NOMO-1 (cell line): ENCODE results near the gene CALN1.
A peak's percentile ranks its signal among the peaks of the same experiment; 100 is the strongest.
"Not testable (repeated sequence)": the region's sequence is repeated elsewhere in the genome, so short reads cannot be mapped to it uniquely, and the experiment has no call there.

ENCODE experiments used
- DNase-seq, 2 experiments: peaks; one replicate each; lab custom pipeline; 2025; ENCODE audit not compliant: unreplicated experiment in 2 of 2; lab: John Stamatoyannopoulos, UW

Gene CALN1

DNA sequence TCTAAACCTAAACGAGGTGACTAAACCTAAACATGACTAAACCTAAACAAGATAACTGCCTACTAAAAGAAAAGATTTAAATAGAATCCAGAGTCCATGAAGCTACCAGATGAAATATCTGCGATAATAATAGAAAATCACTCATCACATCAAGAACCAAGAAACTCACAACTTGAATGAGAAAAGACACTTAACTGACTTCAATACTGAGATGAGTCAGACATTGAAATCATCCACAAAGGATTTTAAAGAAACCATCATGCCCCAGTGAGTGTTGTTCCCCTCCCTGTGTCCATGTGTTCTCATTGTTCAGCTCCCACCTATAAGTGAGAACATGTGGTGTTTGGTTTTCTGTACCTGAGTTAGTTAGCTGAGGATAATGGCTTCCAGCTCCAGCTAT, 416.0 kb downstream of the CALN1 start:
- DNase-seq: no peak

DNA sequence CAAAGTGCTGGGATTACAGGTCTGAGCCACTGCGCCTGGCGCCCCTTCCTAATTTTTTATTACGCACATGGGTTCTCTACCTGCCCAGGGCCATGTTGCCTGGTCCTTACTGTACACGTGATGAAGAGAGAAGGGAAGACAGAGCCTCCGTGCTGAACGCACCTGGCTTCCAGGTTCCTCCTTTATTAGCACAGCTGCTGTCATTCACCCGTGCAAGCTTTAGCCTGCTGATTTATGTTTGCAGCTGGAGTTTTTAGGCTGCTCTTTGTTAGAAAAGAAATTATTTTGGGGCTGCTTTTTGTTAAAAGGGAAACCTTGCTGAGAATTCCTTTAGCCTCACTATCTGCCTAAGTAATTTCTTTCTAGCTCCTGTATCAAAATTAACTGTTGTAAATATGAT, 417.0 kb downstream of the CALN1 start:
- no peak for DNase-seq

- DNase-seq: no peak
Observed at GRCh38 chr7:71991586-71991985, 420.6 kb downstream of the CALN1 start.

GRCh38 chr7:71990138-71990462, 422.0 kb downstream of the CALN1 start:
- no peak for DNase-seq

DNA sequence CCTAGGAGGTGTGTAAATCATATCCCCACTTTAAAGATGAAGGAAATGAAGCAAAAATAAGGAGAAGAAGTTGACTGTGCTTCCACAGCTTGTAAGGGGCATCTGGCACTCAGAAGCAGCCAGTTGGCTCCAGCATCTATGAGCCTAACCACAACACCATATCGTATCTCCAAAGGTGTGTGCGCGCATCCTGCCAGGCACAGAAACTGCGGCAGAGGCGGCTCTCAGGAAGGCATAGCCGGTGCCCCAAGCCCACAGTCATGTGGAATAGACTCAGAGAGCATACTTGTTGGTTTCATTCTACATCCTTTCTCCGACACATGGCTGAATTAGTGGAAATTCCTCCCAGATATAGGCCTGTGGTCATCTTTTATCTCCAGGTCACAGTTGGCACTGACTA, 423.9 kb downstream of the CALN1 start:
- DNase-seq: no peak

DNA sequence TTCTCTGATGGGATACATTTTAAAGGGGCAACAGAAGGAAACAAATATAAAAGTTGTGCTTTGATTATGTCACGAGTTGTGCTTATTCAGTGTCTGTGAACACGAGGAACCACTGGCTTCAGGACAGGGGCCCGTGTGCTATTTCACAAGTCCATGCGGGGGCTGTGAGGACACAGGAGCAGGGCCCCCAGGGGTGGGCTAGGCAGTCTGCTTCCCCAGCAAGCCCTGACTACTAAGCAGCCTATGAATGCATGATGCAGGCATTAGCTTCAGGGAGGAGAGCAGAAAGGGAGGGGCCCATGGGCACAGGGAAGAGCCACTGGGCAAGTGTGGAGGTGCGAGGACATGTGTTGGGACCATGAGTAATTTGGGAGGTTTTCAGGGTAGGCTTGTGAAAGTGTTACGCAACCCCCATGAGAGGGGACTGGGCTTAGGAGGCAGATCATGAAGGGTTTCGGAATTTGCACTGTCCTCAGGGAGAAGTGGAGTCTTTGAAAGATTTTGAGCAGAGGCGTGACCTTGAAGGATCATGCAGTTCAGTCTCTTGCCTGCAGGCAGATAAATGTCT, 424.9 kb downstream of the CALN1 start:
- no peak for DNase-seq

GRCh38 chr7:71984348-71984747, 427.8 kb downstream of the CALN1 start:
- no peak for DNase-seq

GRCh38 chr7:71982851-71983250, 429.3 kb downstream of the CALN1 start:
- DNase-seq: no peak

DNA sequence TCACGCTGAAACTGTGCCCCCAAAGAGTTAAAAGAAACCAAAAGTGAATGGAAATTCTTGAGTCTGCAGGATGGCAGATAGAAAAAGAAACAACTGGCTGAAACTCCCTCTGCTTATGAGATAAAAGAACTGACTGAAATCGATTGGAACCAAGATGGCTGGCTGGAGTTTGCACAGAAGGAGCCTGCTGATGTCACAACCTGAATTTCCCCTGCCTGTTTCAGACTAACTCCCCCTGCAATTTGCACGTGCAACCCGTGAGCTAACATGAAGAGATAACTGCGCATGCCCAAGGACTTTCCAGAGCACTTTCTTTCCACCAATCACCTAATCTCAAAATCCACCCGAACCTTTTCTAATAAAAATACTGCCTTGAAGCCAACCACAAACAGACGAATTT, 435.5 kb downstream of the CALN1 start:
- DNase-seq: no peak

- no peak for DNase-seq
Observed at GRCh38 chr7:71974611-71975010, 437.5 kb downstream of the CALN1 start.

- no peak for DNase-seq
Observed at GRCh38 chr7:71972534-71972933, 439.6 kb downstream of the CALN1 start.

DNA sequence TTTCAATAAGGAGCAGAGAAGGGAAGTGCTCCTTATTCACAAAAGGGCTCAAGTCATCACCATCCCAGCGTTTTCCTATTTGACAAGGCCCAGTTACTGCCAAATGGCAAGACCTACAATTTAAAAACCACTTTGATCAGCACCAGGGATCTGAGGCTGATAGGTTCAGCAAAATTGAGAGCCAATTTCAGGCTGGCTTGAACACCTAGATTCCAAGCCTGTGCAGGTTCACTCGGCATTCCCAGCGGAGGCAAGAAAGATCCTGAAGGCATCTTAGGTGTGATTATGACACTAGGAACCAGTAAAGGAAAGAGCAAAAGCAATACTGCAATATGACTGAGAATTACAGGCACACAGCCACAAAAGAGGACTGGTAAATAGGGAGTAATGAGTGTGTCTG, 441.4 kb downstream of the CALN1 start:
- DNase-seq: no peak

DNA sequence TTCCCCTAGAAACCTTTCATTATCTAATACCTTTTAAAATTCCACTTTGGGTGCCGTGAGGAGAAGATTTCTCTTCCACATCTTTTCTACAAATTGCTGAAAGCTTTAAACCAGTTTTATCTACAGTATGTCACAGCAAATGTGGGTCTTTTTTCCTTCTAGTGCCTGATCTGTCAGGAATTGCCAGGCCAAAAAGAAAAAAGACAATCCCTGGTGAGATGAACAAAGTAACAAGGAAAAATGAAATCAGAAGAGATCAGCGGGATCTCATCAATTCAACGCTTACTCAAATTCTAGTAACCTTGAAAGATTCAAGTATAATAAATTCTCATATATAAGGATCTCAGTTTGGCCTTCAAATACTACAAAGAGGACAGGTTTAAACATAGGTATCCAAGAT, 449.5 kb downstream of the CALN1 start:
- no peak for DNase-seq

GRCh38 chr7:71961283-71961682, 450.9 kb downstream of the CALN1 start:
- DNase-seq: no peak

GRCh38 chr7:71942115-71942514, 470.0 kb downstream of the CALN1 start:
- DNase-seq: no peak

DNA sequence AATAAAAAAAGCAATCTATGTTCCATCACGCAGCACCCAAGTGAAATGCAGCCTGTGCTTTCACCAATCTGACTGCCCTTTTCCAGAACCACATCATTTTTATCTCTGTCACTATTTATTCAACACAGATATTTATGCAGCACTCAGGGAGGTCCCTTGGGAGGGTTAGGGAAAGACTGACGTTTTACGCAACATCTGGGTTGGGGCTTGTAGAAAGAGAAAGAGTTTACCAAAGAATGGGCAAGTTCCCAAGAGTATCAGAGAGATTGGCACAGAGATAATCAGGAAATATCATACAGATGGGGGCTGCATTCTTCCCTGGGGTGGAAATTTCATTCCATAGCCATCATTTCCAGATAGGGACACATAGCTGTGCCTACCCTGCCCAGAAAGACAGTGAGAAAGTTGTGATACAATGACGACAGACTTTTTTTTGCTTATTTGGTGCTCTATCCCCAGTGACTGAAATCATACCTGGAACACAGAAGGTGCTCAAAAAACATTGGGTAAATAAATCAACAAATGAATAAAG, 474.2 kb downstream of the CALN1 start:
- no peak for DNase-seq

DNA sequence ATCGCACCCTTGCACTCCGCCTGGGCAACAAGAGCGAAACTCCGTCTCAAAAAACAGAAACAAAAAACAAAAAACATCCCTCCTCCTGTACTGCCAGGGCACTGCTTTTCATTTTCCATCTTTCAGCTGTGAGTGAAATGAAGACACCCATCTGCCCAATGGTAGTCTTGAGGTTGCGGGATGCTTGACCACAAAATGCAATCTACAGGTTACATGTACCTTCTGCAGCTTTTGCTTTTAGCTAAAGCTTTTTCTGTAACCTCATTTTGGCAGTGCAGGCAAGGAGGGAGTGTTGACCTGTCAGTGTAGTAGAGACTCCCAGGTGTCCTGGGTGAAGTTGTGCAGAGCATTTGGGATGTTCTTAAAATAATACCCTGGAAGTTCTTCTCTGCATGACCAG, 476.5 kb downstream of the CALN1 start:
- no peak for DNase-seq

GRCh38 chr7:71933426-71933825, 478.7 kb downstream of the CALN1 start:
- no peak for DNase-seq

DNA sequence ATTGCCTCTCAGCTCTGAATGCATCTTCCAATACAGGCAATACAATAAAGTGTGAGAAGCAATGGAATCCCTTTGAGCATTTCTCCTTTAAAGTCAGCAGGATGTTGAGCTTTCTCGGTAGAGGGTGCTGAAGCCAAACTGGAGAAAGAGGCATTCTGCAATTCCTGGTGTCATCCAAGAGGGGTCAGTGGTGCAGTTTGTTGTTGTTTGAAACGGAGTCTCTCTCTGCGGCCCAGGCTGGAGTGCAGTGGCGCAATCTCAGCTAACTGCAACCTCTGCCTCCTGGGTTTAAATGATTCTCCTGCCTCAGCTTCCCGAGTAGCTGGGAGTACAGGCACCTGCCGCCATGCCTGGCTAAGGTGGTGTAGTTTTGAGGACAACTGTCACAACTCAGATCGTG, 486.5 kb downstream of the CALN1 start:
- DNase-seq: peak; percentile 34 to 44

DNA sequence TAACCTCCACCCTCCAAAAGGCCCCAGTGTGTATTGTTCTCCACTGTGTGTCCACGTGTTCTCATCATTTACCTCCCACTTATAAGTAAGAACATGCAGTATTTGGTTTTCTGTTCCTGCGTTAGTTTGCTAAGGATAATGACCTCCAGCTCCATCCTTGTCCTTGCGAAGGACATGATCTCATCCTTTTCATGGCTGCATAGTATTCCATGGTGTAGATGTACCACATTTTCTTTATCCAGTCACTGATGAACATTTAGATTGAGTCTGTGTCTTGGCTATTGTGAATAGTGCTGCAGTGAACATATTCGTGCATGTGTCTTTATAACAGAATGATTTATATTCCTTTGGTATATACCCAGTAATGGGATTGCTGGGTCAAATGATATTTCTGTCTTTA, 497.9 kb downstream of the CALN1 start:
- DNase-seq: not testable (repeated sequence)

DNA sequence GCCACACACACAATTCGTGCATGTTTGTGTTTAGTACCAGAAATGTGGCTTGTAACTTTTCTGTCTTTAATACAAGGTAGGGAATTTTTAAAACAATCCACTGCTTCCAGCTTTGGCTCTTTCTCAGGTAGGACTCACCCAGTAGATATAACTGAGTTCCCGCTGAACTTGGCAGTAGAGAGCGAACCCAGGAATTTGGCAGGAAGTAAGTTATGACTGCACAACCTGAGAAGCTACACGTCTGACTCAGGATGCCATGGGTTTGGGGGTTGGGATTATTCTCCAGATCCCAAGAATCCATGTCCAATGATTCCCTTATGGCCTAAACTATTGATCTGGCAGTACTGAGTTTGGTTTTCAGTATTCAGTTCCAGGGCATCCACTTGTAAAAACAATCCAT, 499.7 kb downstream of the CALN1 start:
- DNase-seq: no peak

- no peak for DNase-seq
Observed at GRCh38 chr7:71911051-71911450, 501.1 kb downstream of the CALN1 start.

DNA sequence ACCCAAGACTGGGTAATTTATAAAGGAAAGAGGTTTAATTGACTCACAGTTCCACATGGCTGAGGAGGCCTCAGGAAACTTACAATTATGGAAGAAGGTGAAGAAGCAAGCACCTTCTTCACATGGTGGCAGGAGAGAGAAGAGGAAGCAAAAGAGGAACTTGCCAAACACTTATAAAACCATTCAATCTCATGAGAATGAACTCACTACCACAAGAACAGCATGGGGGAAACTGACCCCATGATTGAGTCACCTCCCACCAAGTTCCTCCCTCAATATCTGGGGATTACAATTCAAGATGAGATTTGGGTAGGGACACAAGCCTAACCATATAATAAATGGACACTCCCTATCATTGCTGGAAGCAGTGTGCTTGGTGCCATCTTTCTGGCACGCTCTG, 506.3 kb downstream of the CALN1 start:
- no peak for DNase-seq
